K562 (cell line): ENCODE results near the gene ZNF74. TPM values are rescaled to one million over a fixed set of nuclear protein-coding genes. Genes with fewer than 3 reads are reported as not detected.

Source experiments
- ARHGAP35 ChIP-seq: fragments of 450-650 bp; IDR thresholded peaks from 2 replicates; pipeline ENCODE4 v1.6.1; 2018; ENCODE audit not compliant: partially characterized antibody
- BDP1 ChIP-seq: IDR thresholded peaks from 3 replicates; pipeline ENCODE4 v1.6.1; 2011; ENCODE audit not compliant: insufficient read length, insufficient read depth
- CEBPZ ChIP-seq: fragments of 150-350 bp; IDR thresholded peaks from 2 replicates; pipeline ENCODE4 v1.6.1; 2014; ENCODE audit warnings: low read depth, mild to moderate bottlenecking, low read length, borderline replicate concordance
- CHCHD3 ChIP-seq: fragments of 250-450 bp; sonication (Bioruptor Pico); IDR thresholded peaks from 2 replicates; pipeline ENCODE4 v2.1.2; 2022; ENCODE audit warnings: mild to moderate bottlenecking
- CREB3 ChIP-seq: fragments of 450-650 bp; conservative IDR thresholded peaks from 2 replicates; pipeline ENCODE4 v1.6.1; 2016; ENCODE audit warnings: missing genetic modification characterization, low read depth, mild to moderate bottlenecking, missing compliant biosample characterization, moderate library complexity
- E2F4 ChIP-seq: sonication (generic); formaldehyde crosslinking; IDR thresholded peaks from 2 replicates; pipeline ENCODE4 v1.8.0; 2022; ENCODE audit warnings: mild to moderate bottlenecking, low read depth, missing genetic modification reagents
- GTF2F1 ChIP-seq: IDR thresholded peaks from 2 replicates; pipeline ENCODE4 v1.6.1; 2011; ENCODE audit warnings: low read depth, low read length, improper control_type of control experiment
- NCOR1 ChIP-seq: fragments of 450-650 bp; IDR thresholded peaks from 2 replicates; pipeline ENCODE4 v1.6.1; 2016; ENCODE audit warnings: mild to moderate bottlenecking, moderate library complexity
- ZBTB7A ChIP-seq: IDR thresholded peaks from 2 replicates; pipeline ENCODE4 v1.6.1; 2011; ENCODE audit warnings: low read depth, mild to moderate bottlenecking, low read length, moderate library complexity, borderline replicate concordance; ENCODE audit not compliant: control insufficient read depth
- ZFP91 ChIP-seq: sonication (generic); formaldehyde crosslinking; IDR thresholded peaks from 2 replicates; pipeline ENCODE4 v1.8.0; 2022; ENCODE audit warnings: mild to moderate bottlenecking, missing genetic modification reagents
- ZNF175 ChIP-seq: fragments of 200-800 bp; sonication (Bioruptor generic); IDR thresholded peaks from 2 replicates; pipeline ENCODE4 v1.6.1; 2016; ENCODE audit warnings: low read depth, mild to moderate bottlenecking, missing genetic modification characterization, missing compliant biosample characterization
- polyA plus RNA-seq, 8 experiments: library from polyadenylated mRNA; depleted of rRNA in 4 of 8; stranded (reverse) in 5 of 8; unstranded in 3 of 8; fragments of >200 nt; fragmentation: Nextera tagmentation in 2 of 8; fragmentation: Illumina TruSeq in 1 of 8; extraction: Ambion mirVana in 2 of 8; extraction: Trizol in 1 of 8; gene quantifications; 2 replicates each; pipeline versions ENCODE4 v1.2.1 to v1.2.3, GENCODE V29; 2011 to 2014; ENCODE audit warnings: inconsistent platforms in 1 of 8, missing spikeins in 1 of 8
- total RNA-seq, 7 experiments: library from RNA; depleted of rRNA in 6 of 7; stranded (reverse); fragments of >200 nt in 6 of 7; fragmentation: Illumina TruSeq in 2 of 7; extraction: Trizol in 2 of 7; gene quantifications; 2 replicates each; pipeline versions ENCODE4 v1.2.1 to v1.2.3, GENCODE V29; 2011 to 2021; ENCODE audit warnings: low replicate concordance in 1 of 7
- TF ChIP-seq, protein P1 (sequence below): fragments of 150-350 bp; conservative IDR thresholded peaks from 2 replicates; pipeline ENCODE4 v1.6.1; 2014; ENCODE audit warnings: low read length
- TF ChIP-seq, protein P2 (sequence below): IDR thresholded peaks from 2 replicates; pipeline ENCODE4 v1.6.1; 2011; ENCODE audit warnings: borderline replicate concordance, low read depth, mild to moderate bottlenecking, moderate library complexity, low read length; ENCODE audit not compliant: insufficient read depth, poor library complexity, severe bottlenecking

Gene ZNF74
- total and polyA plus RNA-seq, 9 of the 15 experiments (the other 6 are each of a cell fraction or from before 2014, with no cell fraction given): 2.4 to 53.5 (median 31.5) TPM

- TF ChIP-seq, protein P1, sequence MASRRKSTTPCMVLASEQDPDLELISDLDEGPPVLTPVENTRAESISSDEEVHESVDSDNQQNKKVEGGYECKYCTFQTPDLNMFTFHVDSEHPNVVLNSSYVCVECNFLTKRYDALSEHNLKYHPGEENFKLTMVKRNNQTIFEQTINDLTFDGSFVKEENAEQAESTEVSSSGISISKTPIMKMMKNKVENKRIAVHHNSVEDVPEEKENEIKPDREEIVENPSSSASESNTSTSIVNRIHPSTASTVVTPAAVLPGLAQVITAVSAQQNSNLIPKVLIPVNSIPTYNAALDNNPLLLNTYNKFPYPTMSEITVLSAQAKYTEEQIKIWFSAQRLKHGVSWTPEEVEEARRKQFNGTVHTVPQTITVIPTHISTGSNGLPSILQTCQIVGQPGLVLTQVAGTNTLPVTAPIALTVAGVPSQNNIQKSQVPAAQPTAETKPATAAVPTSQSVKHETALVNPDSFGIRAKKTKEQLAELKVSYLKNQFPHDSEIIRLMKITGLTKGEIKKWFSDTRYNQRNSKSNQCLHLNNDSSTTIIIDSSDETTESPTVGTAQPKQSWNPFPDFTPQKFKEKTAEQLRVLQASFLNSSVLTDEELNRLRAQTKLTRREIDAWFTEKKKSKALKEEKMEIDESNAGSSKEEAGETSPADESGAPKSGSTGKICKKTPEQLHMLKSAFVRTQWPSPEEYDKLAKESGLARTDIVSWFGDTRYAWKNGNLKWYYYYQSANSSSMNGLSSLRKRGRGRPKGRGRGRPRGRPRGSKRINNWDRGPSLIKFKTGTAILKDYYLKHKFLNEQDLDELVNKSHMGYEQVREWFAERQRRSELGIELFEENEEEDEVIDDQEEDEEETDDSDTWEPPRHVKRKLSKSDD: no peak
- TF ChIP-seq CREB3 (tag) (no peak), CHCHD3 (no peak), ZFP91 (CRISPR knock-in tag) (no peak), NCOR1 (no peak), BDP1 (no peak), ZBTB7A (no peak), ARHGAP35 (no peak), GTF2F1 (no peak), E2F4 (CRISPR knock-in tag) (no peak), ZNF175 (no peak), CEBPZ (no peak)
- TF ChIP-seq, protein P2, sequence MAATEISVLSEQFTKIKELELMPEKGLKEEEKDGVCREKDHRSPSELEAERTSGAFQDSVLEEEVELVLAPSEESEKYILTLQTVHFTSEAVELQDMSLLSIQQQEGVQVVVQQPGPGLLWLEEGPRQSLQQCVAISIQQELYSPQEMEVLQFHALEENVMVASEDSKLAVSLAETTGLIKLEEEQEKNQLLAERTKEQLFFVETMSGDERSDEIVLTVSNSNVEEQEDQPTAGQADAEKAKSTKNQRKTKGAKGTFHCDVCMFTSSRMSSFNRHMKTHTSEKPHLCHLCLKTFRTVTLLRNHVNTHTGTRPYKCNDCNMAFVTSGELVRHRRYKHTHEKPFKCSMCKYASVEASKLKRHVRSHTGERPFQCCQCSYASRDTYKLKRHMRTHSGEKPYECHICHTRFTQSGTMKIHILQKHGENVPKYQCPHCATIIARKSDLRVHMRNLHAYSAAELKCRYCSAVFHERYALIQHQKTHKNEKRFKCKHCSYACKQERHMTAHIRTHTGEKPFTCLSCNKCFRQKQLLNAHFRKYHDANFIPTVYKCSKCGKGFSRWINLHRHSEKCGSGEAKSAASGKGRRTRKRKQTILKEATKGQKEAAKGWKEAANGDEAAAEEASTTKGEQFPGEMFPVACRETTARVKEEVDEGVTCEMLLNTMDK: no peak
Observed at GRCh38 chr22:20423008-20423905, 29.3 kb downstream of the ZNF74 start (continued).
